GM23338 (cell line): ENCODE measurements around the gene RSRC1.

Experiments
- CTCF ChIP-seq, 2 experiments: fragments of 200-600 bp in 1 of 2; sonication (generic) in 1 of 2; conservative IDR thresholded peaks; 2 replicates each; pipeline versions ENCODE4 v1.5.1 to v1.6.1; 2016 to 2017; ENCODE audit warnings: antibody characterized with exemption in 2 of 2, low read depth in 2 of 2, mild to moderate bottlenecking in 2 of 2, moderate library complexity in 1 of 2
- EZH2 ChIP-seq: fragments of 200-600 bp; sonication (generic); IDR thresholded peaks from one replicate; pipeline ENCODE4 v1.8.0; 2017; ENCODE audit warnings: antibody characterized with exemption, mild to moderate bottlenecking, low read depth; ENCODE audit not compliant: unreplicated experiment
- EZH2phosphoT487 ChIP-seq: fragments of 200-600 bp; sonication (generic); IDR thresholded peaks from one replicate; pipeline ENCODE4 v1.8.1; 2018; ENCODE audit warnings: antibody characterized with exemption; ENCODE audit not compliant: unreplicated experiment
- POLR2AphosphoS5 ChIP-seq: IDR thresholded peaks from 2 replicates; pipeline ENCODE4 v1.6.1; 2016; ENCODE audit warnings: antibody characterized with exemption, low read depth
- REST ChIP-seq: IDR thresholded peaks from one replicate; pipeline ENCODE4 v1.6.1; 2018; ENCODE audit warnings: antibody characterized with exemption; ENCODE audit not compliant: unreplicated experiment
- ZNF462 ChIP-seq: fragments of 250-450 bp; sonication (Bioruptor Pico); IDR thresholded peaks from 2 replicates; pipeline ENCODE4 v1.5.0; 2020; ENCODE audit warnings: mild to moderate bottlenecking, moderate library complexity

- TF ChIP-seq CTCF (conservative IDR thresholded peaks at IDR 0.05; ENCODE audit: low read depth in 2 of 2) (no peak), EZH2 (no peak), POLR2AphosphoS5 (no peak), REST (no peak), EZH2phosphoT487 (no peak), ZNF462 (CRISPR knock-in tag) (no peak)
Observed at GRCh38 chr3:158355623-158356588, 246.0 kb downstream of the RSRC1 start.
